Choroid plexus epithelial cell (primary cell): ENCODE results near the gene POPDC3.

ENCODE experiments used
- DNase-seq: peaks from one replicate; pipeline ENCODE4 v3.0.0-alpha.2; 2010; ENCODE audit warnings: low read depth
- H3K4me3 ChIP-seq: 2 replicates; pipeline ENCODE4 v1.5.1; 2011; ENCODE audit warnings: low read depth, mild to moderate bottlenecking, control low read depth, low read length, moderate library complexity
- TF ChIP-seq, protein P1 (sequence below): conservative IDR thresholded peaks from 2 replicates; pipeline ENCODE4 v1.5.1; 2011; ENCODE audit warnings: low read depth, mild to moderate bottlenecking, control low read depth, inconsistent platforms, low read length, moderate library complexity

POPDC3 gene

DNA sequence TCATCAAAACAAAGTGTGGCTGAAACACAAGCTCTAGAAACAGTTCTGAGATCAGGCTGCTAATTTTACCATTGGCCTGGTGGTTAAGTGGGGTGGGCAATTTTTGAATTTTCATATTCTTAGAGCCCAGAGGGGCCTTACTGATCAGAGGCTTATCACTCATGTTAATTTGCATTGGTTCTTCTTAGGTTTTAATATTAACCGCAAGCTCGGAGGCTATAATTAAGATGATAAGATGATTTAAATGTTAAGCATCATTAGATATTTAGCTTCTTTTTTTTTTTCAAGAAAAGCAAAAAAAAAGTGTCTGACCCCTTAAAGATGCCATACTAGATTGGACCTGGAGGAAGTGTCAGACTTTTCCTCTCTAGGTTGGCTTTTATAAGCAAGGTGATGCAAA is 8.4 kb upstream of the POPDC3 start:
- no peak overlapping the region for H3K4me3 ChIP-seq
- no peak for DNase-seq
- TF ChIP-seq, protein P1, sequence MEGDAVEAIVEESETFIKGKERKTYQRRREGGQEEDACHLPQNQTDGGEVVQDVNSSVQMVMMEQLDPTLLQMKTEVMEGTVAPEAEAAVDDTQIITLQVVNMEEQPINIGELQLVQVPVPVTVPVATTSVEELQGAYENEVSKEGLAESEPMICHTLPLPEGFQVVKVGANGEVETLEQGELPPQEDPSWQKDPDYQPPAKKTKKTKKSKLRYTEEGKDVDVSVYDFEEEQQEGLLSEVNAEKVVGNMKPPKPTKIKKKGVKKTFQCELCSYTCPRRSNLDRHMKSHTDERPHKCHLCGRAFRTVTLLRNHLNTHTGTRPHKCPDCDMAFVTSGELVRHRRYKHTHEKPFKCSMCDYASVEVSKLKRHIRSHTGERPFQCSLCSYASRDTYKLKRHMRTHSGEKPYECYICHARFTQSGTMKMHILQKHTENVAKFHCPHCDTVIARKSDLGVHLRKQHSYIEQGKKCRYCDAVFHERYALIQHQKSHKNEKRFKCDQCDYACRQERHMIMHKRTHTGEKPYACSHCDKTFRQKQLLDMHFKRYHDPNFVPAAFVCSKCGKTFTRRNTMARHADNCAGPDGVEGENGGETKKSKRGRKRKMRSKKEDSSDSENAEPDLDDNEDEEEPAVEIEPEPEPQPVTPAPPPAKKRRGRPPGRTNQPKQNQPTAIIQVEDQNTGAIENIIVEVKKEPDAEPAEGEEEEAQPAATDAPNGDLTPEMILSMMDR: no peak

GRCh38 chr6:105186576-105186975 is 6.8 kb upstream of the POPDC3 start:
- DNase-seq: no peak
- TF ChIP-seq, protein P1: no peak
- no peak overlapping the region for H3K4me3 ChIP-seq

DNA sequence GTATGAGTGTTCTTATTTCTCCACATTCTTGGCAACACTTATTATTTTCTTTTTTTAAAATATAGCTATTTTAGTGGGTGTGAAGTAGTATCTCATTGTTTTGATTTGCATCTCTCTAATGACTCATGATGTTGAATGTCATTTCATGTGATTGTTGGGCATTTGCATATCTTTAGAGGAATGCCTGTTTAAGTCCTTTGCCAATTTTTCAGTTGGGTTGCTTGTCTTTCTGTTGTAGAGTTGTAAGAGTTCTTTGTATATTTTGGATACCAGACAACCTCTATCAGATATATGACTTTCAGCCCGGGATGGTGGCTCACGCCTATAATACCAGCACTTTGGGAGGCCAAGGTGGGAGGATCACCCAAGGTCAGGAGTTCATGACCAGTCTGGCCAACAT is 5.1 kb upstream of the POPDC3 start:
- no peak overlapping the region for H3K4me3 ChIP-seq
- TF ChIP-seq, protein P1: no peak
- DNase-seq: peak; percentile 55

- H3K4me3 ChIP-seq: no peak overlapping the region
- no peak for DNase-seq
- TF ChIP-seq, protein P1: no peak
Measured at GRCh38 chr6:105181981-105182515, 2.2 kb upstream of the POPDC3 start.

GRCh38 chr6:105178636-105179035 is 1.2 kb downstream of the POPDC3 start:
- H3K4me3 ChIP-seq: peak overlapping the region; percentile 70
- DNase-seq: no peak
- TF ChIP-seq, protein P1: no peak

DNA sequence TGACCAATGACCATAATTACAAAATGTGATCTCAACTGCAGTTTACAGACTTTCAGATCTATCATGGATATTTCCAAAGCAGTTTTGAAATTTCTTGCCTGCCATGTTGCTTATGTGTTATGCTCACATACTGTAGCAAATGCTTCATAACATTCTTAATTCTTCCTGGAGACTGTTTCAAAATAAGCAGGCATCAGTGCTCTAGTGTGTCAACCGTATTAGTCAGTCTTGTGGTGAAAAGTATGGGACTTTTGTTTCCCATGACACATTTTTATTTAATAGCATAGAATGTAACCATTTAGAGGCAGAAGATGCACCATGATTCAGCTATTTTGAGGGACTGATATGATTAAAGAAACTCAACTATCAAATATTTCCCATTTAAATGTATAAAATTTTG is 1.7 kb downstream of the POPDC3 start:
- no peak overlapping the region for H3K4me3 ChIP-seq
- peak; percentile 83 for DNase-seq

DNA sequence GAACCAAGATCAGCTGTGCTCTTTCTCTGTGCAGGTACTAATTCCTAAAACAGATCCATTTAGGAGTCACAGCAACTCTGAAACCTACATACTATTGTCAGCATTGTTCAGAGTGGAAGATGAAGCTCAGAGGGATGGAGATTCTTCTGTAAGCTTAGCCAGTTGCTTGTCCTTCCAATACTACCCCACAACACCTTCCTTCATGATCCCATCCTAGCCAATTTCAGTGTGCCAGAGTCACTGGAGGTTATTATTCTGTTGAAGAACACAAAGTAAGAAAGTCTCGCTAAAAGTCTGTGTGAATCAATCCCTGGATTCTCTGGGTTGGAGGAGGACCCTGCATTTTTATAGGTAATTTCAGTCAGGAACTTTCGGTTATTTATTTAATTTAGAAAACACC is 2.3 kb downstream of the POPDC3 start:
- TF ChIP-seq, protein P1: no peak
- no peak for DNase-seq
- no peak overlapping the region for H3K4me3 ChIP-seq

More for the DNA sequence above, 1.7 kb downstream of the POPDC3 start:
- TF ChIP-seq, protein P1: no peak
